Neural progenitor cell (in vitro differentiated cells): ENCODE measurements around the gene ANKMY1. TPM values are rescaled to one million over a fixed set of nuclear protein-coding genes. Genes with fewer than 3 reads are reported as not detected.

Experiments
- DNase-seq: peaks from one replicate; pipeline ENCODE4 v3.0.0-alpha.2; 2016; ENCODE audit warnings: low spot score
- H2AFZ ChIP-seq: fragments of 200-600 bp; sonication (generic); replicated peaks from 2 replicates; pipeline ENCODE4 v1.6.1; 2016; ENCODE audit warnings: antibody characterized with exemption
- H3F3A ChIP-seq: fragments of 200-600 bp; sonication (generic); 2 replicates; pipeline ENCODE4 v1.6.1; 2016; ENCODE audit warnings: antibody characterized with exemption, low read depth
- H3K27ac ChIP-seq: fragments of 200-600 bp; sonication (generic); 2 replicates; pipeline ENCODE4 v1.5.1; 2016; ENCODE audit warnings: mild to moderate bottlenecking
- H3K27me3 ChIP-seq: fragments of 200-600 bp; sonication (generic); 2 replicates; pipeline ENCODE4 v1.6.1; 2016; ENCODE audit warnings: mild to moderate bottlenecking, moderate library complexity
- H3K36me3 ChIP-seq: fragments of 200-600 bp; sonication (generic); 2 replicates; pipeline ENCODE4 v1.5.1; 2016
- H3K4me1 ChIP-seq: fragments of 200-600 bp; sonication (generic); 2 replicates; pipeline ENCODE4 v1.6.1; 2016; ENCODE audit warnings: mixed run types
- H3K4me2 ChIP-seq: fragments of 200-600 bp; sonication (generic); 2 replicates; pipeline ENCODE4 v1.6.1; 2016
- H3K4me3 ChIP-seq: fragments of 200-600 bp; sonication (generic); 2 replicates; pipeline ENCODE4 v1.5.1; 2016
- H3K79me2 ChIP-seq: fragments of 200-600 bp; sonication (generic); 2 replicates; pipeline ENCODE4 v1.6.1; 2016; ENCODE audit warnings: low read depth
- H3K9ac ChIP-seq: fragments of 200-600 bp; sonication (generic); 2 replicates; pipeline ENCODE4 v1.6.1; 2016
- H3K9me3 ChIP-seq: fragments of 200-600 bp; sonication (generic); 2 replicates; pipeline ENCODE4 v1.5.1; 2016; ENCODE audit warnings: low read depth
- H4K20me1 ChIP-seq: fragments of 200-600 bp; sonication (generic); 2 replicates; pipeline ENCODE4 v1.6.1; 2016; ENCODE audit warnings: low read depth
- H3K27ac Mint-ChIP-seq: 3 replicates; pipeline ENCODE4 v1.8.0; 2021; ENCODE audit warnings: mixed read lengths
- H3K27me3 Mint-ChIP-seq: 2 replicates; pipeline ENCODE4 v1.8.0; 2022; ENCODE audit warnings: low read depth, mild to moderate bottlenecking, inconsistent platforms, moderate library complexity, mixed read lengths; ENCODE audit not compliant: insufficient read depth
- H3K36me3 Mint-ChIP-seq: 3 replicates; pipeline ENCODE4 v1.8.0; 2021; ENCODE audit warnings: mixed read lengths
- H3K4me1 Mint-ChIP-seq: 3 replicates; pipeline ENCODE4 v1.8.0; 2021; ENCODE audit warnings: mixed read lengths
- H3K4me3 Mint-ChIP-seq: 3 replicates; pipeline ENCODE4 v1.8.0; 2021; ENCODE audit warnings: mild to moderate bottlenecking, moderate library complexity, mixed read lengths
- H3K9me3 Mint-ChIP-seq: 3 replicates; pipeline ENCODE4 v1.8.0; 2020; ENCODE audit warnings: mixed read lengths
- CTCF ChIP-seq: fragments of 200-600 bp; sonication (generic); IDR thresholded peaks from 2 replicates; pipeline ENCODE4 v1.5.1; 2017; ENCODE audit warnings: antibody characterized with exemption, mild to moderate bottlenecking
- EZH2 ChIP-seq: fragments of 200-600 bp; sonication (generic); IDR thresholded peaks from 2 replicates; pipeline ENCODE4 v1.6.1; 2017; ENCODE audit warnings: antibody characterized with exemption, mild to moderate bottlenecking, moderate library complexity
- EZH2phosphoT487 ChIP-seq: fragments of 200-600 bp; sonication (generic); IDR thresholded peaks from 2 replicates; pipeline ENCODE4 v1.6.1; 2017; ENCODE audit warnings: antibody characterized with exemption
- total RNA-seq: library from RNA; depleted of rRNA; stranded (reverse); fragments of >200 nt; gene quantifications from 2 replicates; pipeline ENCODE4 v1.2.3, GENCODE V29; 2015; ENCODE audit warnings: low replicate concordance

The ANKMY1 gene
- total RNA-seq, 1 donor from 2014 or later = 4.2 TPM

- H3K27ac ChIP-seq = no peak overlapping the region
- Mint-ChIP-seq H3K9me3 (no peaks in the 10 kb centered on the region), H3K36me3 (peaks cover 2% of the 10 kb centered on the region), H3K4me3 (no peak overlapping the region), H3K27me3 (peaks cover 12% of the 10 kb centered on the region), H3K27ac (no peak overlapping the region), H3K4me1 (peaks cover 29% of the 10 kb centered on the region)
- TF ChIP-seq EZH2phosphoT487 = no peak
- no peak for TF ChIP-seq CTCF
- TF ChIP-seq EZH2 = no peak
- no peak for DNase-seq
- H3K36me3 ChIP-seq = no peaks in the 10 kb centered on the region
- peaks cover 88% of the 10 kb centered on the region for H4K20me1 ChIP-seq
- no peak overlapping the region for H3K9ac ChIP-seq
- H3K4me3 ChIP-seq = no peak overlapping the region
- H3K9me3 ChIP-seq = no peaks in the 10 kb centered on the region
- H3K4me1 ChIP-seq = peaks cover 26% of the 10 kb centered on the region
- no peak overlapping the region for H2AFZ ChIP-seq
- peaks cover 2% of the 10 kb centered on the region for H3K27me3 ChIP-seq
- peaks cover 15% of the 10 kb centered on the region for H3K79me2 ChIP-seq
- no peak overlapping the region for H3K4me2 ChIP-seq
- H3F3A ChIP-seq = peaks cover 15% of the 10 kb centered on the region
Observed at GRCh38 chr2:240447934-240448333, 109.9 kb downstream of the ANKMY1 start.

- Mint-ChIP-seq H3K36me3 (peaks cover 2% of the 10 kb centered on the region), H3K27ac (no peak overlapping the region), H3K27me3 (peaks cover 12% of the 10 kb centered on the region), H3K9me3 (no peaks in the 10 kb centered on the region), H3K4me1 (peaks cover 29% of the 10 kb centered on the region), H3K4me3 (no peak overlapping the region)
- Histone ChIP-seq H3K4me3 (no peak overlapping the region), H3K36me3 (no peaks in the 10 kb centered on the region), H3K27ac (no peak overlapping the region), H3F3A (peaks cover 15% of the 10 kb centered on the region), H3K9ac (no peak overlapping the region), H3K79me2 (peaks cover 16% of the 10 kb centered on the region), H4K20me1 (peaks cover 93% of the 10 kb centered on the region), H3K9me3 (no peaks in the 10 kb centered on the region), H2AFZ (no peak overlapping the region), H3K27me3 (no peaks in the 10 kb centered on the region), H3K4me2 (no peak overlapping the region), H3K4me1 (peaks cover 26% of the 10 kb centered on the region)
- TF ChIP-seq CTCF (no peak), EZH2 (no peak), EZH2phosphoT487 (no peak)
- no peak for DNase-seq
Observed at GRCh38 chr2:240447331-240447730, 110.5 kb downstream of the ANKMY1 start.

- Histone ChIP-seq H3K36me3 (no peaks in the 10 kb centered on the region), H3K79me2 (peaks cover 16% of the 10 kb centered on the region), H3K27me3 (no peaks in the 10 kb centered on the region), H3K27ac (no peak overlapping the region), H4K20me1 (peaks cover 91% of the 10 kb centered on the region), H3K9me3 (no peaks in the 10 kb centered on the region), H3K4me1 (peaks cover 21% of the 10 kb centered on the region), H2AFZ (no peak overlapping the region), H3K4me3 (no peak overlapping the region), H3F3A (peaks cover 10% of the 10 kb centered on the region), H3K9ac (no peak overlapping the region), H3K4me2 (no peak overlapping the region)
- no peak for DNase-seq
- Mint-ChIP-seq H3K9me3 (no peaks in the 10 kb centered on the region), H3K27me3 (peaks cover 12% of the 10 kb centered on the region), H3K4me3 (no peak overlapping the region), H3K36me3 (peaks cover 2% of the 10 kb centered on the region), H3K27ac (no peak overlapping the region), H3K4me1 (peaks cover 24% of the 10 kb centered on the region)
- TF ChIP-seq EZH2phosphoT487 = no peak
- TF ChIP-seq CTCF = no peak
- TF ChIP-seq EZH2 = no peak
Observed at GRCh38 chr2:240446664-240447175, 111.1 kb downstream of the ANKMY1 start.
